ENCODE data around the gene ISL1. TPM values are rescaled to one million over a fixed set of nuclear protein-coding genes. Genes with fewer than 3 reads are reported as not detected.

ISL1 gene
- total and polyA plus RNA-seq, 12 donors = not detected

DNA sequence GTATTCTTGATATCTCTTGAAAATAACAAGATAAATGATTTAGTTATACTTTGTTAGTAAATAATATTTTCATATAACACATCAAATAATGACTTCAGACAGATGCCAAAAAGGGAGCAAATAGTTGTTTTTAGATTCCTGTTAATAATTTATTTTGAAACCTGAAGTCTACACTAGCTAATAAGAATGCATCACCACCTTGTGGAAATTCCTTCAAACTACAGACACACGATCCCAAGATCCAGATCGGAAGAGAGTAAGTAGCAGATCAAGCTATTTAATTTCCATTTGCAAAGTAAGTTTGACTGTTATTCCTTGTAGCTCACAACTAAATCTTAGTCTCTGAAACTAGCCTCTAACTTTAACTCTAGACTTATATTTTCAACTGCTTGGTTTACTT lies 35.5 kb upstream of the ISL1 start:
- Histone ChIP-seq H3K4me3 (no peak overlapping the region), H3K27ac (no peak overlapping the region), H3K4me1 (no peaks in the 10 kb centered on the region), H3K9me3 (peaks cover 0 to 16% (median 0%) of the 10 kb centered on the region in 11 donors), H3K36me3 (no peaks in the 10 kb centered on the region), H3K27me3 (no peaks in the 10 kb centered on the region)
- DNase-seq (no peak), ATAC-seq (no peak)
- 71 to 90% methylated on average over 2 of the region's 2 CpGs for WGBS, 2 donors
- TF ChIP-seq, protein P1, sequence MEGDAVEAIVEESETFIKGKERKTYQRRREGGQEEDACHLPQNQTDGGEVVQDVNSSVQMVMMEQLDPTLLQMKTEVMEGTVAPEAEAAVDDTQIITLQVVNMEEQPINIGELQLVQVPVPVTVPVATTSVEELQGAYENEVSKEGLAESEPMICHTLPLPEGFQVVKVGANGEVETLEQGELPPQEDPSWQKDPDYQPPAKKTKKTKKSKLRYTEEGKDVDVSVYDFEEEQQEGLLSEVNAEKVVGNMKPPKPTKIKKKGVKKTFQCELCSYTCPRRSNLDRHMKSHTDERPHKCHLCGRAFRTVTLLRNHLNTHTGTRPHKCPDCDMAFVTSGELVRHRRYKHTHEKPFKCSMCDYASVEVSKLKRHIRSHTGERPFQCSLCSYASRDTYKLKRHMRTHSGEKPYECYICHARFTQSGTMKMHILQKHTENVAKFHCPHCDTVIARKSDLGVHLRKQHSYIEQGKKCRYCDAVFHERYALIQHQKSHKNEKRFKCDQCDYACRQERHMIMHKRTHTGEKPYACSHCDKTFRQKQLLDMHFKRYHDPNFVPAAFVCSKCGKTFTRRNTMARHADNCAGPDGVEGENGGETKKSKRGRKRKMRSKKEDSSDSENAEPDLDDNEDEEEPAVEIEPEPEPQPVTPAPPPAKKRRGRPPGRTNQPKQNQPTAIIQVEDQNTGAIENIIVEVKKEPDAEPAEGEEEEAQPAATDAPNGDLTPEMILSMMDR (IDR thresholded peaks at IDR 0.05) = no peak
- intact Hi-C loops (cut with DNase I) = no loop called here

DNA sequence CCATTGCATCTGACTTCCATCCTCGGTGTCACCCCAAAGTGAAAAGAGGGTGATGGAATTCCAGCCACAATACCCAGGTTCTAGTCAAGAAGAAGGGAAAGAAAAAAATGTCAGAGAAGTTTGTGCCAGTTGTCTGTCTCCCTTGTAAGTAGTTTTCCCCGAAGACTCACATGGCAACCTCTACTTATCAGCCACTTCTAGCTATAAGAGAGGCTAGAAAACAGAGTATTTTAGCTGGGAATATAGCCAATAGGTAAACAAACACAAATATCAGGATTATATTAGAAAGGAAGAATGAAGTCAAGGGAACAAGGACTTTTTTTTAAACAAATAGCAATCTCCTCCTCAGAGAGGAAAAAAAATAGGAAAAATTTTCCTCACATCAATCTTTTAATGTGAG lies 12.2 kb upstream of the ISL1 start:
- WGBS, 2 donors = 73 to 74% methylated on average over 2 of the region's 2 CpGs
- TF ChIP-seq, protein P1 (IDR thresholded peaks at IDR 0.05) = no peak
- peaks cover 0 to 56% (median 11%) of the 10 kb centered on the region in 7 donors for H3K27me3 ChIP-seq
- ATAC-seq = no peak
- H3K36me3 ChIP-seq = no peaks in the 10 kb centered on the region
- no peaks in the 10 kb centered on the region for H3K4me1 ChIP-seq
- no peaks in the 10 kb centered on the region for H3K9me3 ChIP-seq
- H3K27ac ChIP-seq = no peak overlapping the region
- intact Hi-C loops (cut with DNase I) = no loop called here
- H3K4me3 ChIP-seq = no peak overlapping the region
- no peak for DNase-seq

- intact Hi-C loops (cut with DNase I) = no loop called here
- no peaks in the 10 kb centered on the region for H3K9me3 ChIP-seq
- no peak for ATAC-seq
- peaks cover 0 to 12% (median 0%) of the 10 kb centered on the region in 9 donors for H3K4me1 ChIP-seq
- no peak overlapping the region for H3K4me3 ChIP-seq
- TF ChIP-seq, protein P1 (IDR thresholded peaks at IDR 0.05) = no peak
- H3K27ac ChIP-seq = no peak overlapping the region
- H3K36me3 ChIP-seq = no peaks in the 10 kb centered on the region
- H3K27me3 ChIP-seq = peaks cover 0 to 70% (median 41%) of the 10 kb centered on the region in 7 donors
- DNase-seq = no peak
- WGBS, 2 donors = 31 to 38% methylated on average over 3 of the region's 3 CpGs
Measured at GRCh38 chr5:51373880-51374523, 9.2 kb upstream of the ISL1 start.

GRCh38 chr5:51375084-51375483 lies 8.2 kb upstream of the ISL1 start:
- intact Hi-C loops (cut with DNase I) = no loop called here
- no peak for ATAC-seq
- 91 to 92% methylated on average over 7 of the region's 7 CpGs for WGBS, 2 donors
- Histone ChIP-seq H3K27ac (no peak overlapping the region), H3K4me1 (peaks cover 0 to 16% (median 0%) of the 10 kb centered on the region in 9 donors), H3K27me3 (peaks cover 0 to 77% (median 51%) of the 10 kb centered on the region in 7 donors), H3K36me3 (no peaks in the 10 kb centered on the region), H3K4me3 (no peak overlapping the region), H3K9me3 (no peaks in the 10 kb centered on the region)
- TF ChIP-seq, protein P1 (IDR thresholded peaks at IDR 0.05) = no peak
- DNase-seq = no peak
